Adipose tissue (tissue), 3 donors: Measurements from ENCODE around the gene FCER1G. TPM values are rescaled to one million over a fixed set of nuclear protein-coding genes. Genes with fewer than 3 reads are reported as not detected.
"Not testable (repeated sequence)": the region's sequence is repeated elsewhere in the genome, so short reads cannot be mapped to it uniquely, and the experiment has no call there.

Source experiments
- H3K27ac ChIP-seq: one replicate; pipeline ENCODE4 v1.5.1; 2013; ENCODE audit warnings: low read depth, low read length
- WGBS, 3 donors: extraction: QIAGEN DNeasy Blood & Tissue Kit; methylation state at CpG; one replicate each; pipeline ENCODE4 v1.1.7; 2013; 5-methylcytosine and 5-hydroxymethylcytosine counted together
- polyA plus RNA-seq, 3 donors: library from polyadenylated mRNA; stranded (reverse); fragments of 200-250 nt; gene quantifications; one replicate each; pipeline ENCODE4 v1.2.3, GENCODE V29; 2013
- donor health status: healthy with polysubstance abuse.
- donor health status: Bipolar disorder and iron deficiency.
- donor health status: healthy.

The FCER1G gene
- polyA plus RNA-seq, 3 donors, result 28.6 to 258 (median 227) TPM

DNA sequence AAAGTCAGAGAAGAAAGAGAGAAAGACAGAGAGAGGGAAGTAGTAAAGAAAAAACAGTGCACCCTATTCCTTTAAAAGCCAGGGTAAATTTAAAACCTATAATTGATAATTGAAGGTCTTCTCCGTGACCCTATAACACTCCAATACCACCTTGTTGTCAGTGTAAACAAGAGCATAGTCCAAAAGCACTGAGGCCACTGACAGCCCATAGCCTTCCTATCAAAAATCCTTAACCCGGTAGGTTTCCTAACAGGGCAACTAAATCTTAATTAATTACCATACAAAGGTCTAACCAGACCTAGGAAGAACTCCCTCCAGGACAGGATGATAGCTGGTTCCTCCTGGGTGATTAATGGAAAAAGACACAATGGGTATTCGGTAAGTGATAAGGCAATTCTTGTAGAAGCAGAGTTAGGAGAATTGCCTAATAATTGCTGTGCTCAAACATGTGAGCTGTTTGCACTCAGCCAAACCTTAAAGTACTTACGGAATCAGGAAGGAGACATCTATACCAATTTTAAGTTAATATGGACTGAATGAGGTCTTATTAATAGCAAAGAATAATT is 40.9 kb downstream of the FCER1G start:
- 79 to 84% (median 82%) methylated on average over 4 of the region's 4 CpGs for WGBS, 3 donors
- H3K27ac ChIP-seq, result not testable (repeated sequence)

DNA sequence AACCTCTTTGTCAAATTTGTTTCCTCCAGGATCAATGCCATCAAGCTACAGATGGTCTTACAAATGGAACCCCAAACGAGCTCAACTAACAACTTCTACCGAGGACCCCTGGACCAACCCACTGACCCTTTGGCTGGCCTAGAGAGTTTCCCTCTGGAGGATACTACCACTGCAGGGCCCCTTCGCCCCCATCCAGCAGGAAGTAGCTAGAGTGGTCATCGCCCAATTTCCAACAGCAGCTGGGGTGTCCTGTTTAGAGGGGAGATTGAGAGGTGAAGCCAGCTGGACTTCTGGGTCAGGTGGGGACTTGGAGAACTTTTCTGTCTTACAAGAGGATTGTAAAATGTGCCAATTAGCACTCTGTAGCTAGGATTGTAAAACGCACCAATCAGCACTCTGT is 42.0 kb downstream of the FCER1G start:
- WGBS, 3 donors, result 93 to 96% (median 94%) methylated on average over 5 of the region's 5 CpGs

DNA sequence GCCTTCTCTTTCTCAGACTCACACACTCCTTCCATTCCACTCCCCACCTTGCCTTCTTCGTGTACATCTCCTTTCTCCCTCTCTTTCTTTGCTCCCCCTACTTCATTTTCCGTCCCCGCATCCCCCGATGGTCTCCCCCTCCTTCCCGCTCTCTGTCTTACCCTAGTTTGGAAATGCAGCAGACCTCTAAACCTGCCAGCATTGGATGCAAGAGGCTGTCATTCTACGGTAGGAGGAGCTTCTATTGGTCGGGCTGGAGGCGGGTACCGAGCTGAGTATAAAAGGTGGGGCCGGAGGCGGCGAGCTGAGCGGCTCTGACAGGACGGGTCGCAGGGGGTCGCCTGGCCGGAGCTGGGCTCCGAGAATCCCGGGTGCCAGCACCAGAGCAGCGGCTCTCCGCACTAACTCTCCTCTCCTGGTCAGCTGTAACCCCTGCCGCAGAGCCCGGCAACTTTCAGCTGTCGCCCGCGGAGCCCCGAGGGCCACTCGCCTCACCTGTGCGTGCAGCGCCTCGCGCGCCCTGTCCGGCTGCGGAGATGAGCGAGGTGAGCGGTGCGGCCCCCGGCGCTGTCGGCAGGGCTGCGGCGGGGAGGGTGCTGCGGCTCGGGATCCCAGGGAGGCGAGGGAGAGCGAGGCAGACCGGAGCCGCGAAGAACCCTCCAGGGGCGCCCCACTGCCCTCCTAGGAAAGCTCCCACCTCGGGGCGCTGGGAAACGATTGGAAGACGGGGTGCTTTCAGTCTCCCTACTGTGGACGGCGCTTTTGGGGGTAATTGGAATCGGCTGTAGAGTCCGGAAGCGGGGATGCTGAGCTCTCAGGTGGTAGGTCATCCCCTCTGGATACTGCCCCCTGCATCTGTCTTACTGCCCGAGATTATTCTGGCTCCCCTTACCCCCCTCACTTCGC is 43.6 kb downstream of the FCER1G start, which contains the start of gene PCP4L1:
TSS of gene PCP4L1 (plus strand) at position 307 of the 906 bp plus-strand sequence. CDS start at position 537, 230 bp downstream.
- 3% methylated on average over 62 of the region's 62 CpGs for WGBS, 3 donors
- H3K27ac ChIP-seq, result no peak within 1 kb of the TSS

More for the DNA sequence above, 42.0 kb downstream of the FCER1G start:
- H3K27ac ChIP-seq, result not testable (repeated sequence)

DNA sequence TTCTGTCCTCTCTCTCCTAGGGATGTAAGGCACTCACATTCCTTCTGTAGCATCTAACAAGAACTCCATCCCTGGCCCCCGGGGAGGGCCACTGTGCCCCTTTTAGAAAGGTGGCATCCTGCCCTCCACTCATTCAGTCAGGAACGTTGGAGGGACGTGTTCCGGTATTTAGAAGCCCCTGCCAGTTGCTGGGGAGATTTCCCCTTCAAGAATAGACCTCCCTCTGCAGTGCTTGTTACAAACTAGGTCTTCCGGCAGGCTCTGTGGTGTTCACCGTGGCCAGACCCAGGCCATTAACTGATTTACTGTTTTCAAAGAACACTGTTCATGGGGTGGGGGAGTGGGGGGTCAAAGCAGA is 44.2 kb downstream of the FCER1G start:
- no peak overlapping the region for H3K27ac ChIP-seq
- 46 to 51% (median 50%) methylated on average over 6 of the region's 6 CpGs for WGBS, 3 donors

DNA sequence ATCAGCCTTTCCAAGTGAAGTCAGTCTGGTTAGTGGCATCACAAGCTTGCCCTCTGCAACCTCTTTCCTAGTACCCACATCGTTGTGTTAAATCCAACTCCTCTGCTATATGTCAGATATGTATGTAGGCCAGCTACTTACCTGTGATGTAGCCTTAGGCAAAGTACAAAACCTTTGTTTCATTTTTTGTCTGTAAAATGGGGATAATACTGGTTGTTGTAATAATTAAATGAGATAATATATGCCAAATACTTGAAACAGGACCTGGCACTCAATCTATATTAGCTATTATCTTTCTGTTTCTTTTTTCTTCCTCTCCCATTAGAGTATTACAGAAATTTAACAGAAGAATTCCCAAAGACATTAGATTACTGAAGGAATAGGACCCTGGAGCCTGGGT is 44.7 kb downstream of the FCER1G start:
- H3K27ac ChIP-seq, result no peak overlapping the region
- 73 to 79% (median 74%) methylated on average over 1 of the region's 1 CpG for WGBS, 3 donors

DNA sequence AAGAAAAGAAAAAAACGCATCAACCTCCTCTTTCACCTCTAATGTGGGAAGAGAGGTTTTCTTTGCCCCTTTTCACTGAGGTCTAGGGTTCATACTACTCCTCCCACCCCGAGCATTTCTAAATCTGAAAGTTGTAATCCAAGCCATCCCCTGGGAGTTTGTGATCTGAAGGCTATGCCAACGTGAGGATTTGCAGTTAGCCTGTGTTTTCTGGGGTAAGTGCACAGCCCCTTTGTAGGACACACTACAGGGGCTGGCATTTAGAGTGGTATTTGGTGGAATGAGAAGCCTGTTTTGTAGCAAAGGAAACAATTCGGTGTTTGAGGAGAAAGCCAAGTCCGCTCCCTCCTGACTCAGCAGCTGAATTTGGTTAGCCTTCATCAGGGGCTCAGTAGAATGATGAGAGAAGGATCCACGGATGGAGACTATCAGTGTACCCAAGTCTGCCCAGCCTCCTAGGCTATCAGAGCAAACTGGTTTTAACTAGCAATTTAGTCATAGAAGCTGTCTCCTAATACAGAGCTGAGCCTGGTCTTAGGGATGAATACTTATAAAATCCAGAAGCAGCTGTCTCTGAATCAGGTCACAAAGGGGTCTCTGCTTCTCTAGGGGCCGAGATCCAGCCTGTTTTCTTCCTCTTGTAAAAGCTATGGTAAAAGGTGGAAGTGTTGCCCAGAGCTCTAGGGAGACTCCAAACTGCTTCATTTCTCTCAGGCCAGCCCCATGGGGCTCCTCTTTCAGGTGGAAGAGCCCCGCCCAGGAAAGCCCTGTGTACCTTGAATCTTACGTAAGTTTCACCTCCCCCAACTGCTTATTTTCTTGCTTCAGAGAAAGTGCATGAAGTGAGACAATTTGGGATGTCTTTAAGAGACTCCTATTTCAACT is 45.5 kb downstream of the FCER1G start:
- H3K27ac ChIP-seq, result no peak overlapping the region
- WGBS, 3 donors, result 48 to 64% (median 49%) methylated on average over 9 of the region's 9 CpGs

DNA sequence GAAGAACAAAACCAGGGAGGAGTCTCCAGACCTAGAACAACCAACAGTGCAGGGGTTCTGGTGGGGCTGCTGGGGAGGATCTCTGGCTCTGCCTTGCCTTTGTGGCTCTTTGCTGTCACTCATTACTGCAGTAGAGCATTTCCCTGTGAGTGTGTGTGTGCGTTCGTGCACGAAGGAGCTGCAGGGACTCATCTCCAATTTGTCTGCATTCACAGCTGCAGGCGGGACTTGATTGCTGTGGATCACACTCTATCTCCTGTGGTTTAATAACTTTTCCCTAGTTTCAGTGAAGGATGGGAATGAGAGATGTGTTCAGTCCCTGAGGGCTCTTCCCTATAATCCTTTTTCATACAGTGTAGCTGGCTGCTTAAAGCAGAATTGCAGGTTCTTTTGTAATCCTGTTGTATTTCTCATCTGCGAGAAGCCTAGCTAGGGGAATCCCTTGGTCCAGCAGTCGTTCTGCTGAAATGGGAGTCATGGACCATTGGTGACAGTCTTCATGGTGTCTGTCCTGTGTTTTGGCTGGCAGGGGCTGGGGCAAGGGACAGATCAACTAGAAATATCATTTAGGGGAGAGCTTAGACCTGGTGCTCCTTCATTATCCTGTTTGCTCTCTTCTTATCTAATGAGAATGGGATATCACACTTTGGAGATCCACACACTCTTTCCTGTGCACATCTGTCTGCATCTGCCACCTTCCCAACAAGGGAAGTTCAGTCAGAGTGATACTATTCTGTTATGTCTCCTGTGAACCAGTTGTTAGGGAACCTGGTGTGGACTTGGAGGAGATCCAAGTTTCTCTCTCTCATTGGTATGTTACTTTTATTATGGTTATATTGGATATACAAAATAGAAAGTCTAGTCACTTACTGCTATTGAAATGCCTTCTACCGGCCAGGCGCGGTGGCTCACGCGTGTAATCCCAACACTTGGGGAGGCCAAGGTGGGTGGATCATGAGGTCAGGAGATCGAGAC is 46.5 kb downstream of the FCER1G start:
- H3K27ac ChIP-seq, result no peak overlapping the region
- 73 to 82% (median 79%) methylated on average over 12 of the region's 12 CpGs for WGBS, 3 donors

DNA sequence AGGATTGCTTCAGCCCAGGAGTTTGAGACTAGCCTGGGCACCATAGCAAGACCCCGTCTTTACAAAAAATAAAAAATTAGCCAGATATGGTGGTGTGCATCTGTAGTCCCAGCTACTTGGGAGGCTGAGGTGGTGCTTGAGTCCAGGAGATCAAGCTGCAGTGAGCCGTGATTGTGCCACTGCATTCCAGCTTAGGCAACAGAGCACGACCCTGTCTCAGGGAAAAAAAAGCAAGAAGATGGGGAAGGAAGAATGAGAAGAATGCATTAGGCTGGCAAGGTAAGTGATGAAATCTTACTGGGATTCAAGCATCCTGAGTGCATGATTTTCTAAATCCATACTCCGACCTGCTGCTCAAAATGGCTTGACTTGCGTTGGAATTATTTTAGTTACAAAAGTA is 50.2 kb downstream of the FCER1G start:
- 79 to 91% (median 80%) methylated on average over 5 of the region's 5 CpGs for WGBS, 3 donors
- no peak overlapping the region for H3K27ac ChIP-seq

DNA sequence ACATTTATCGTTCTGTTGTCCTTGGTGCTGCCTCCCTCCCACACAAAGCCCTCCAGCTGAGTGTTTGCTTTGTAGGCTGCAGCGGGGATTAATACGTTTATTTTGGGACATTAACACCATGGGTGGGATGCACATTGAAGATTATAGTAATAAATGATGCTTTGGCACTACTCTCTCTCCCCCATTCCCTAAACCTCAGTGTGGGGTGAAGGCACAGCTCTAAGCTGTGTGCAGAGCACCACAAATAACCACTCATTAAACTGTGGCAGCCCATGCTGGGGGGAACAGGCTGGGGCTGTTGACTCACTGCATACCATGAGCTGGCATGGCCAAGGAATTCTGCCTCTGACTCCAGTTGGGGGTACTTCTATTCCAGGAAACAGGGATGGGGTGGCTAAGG is 51.1 kb downstream of the FCER1G start:
- 24 to 65% (median 61%) methylated on average over 3 of the region's 3 CpGs for WGBS, 3 donors
- H3K27ac ChIP-seq, result no peak overlapping the region

DNA sequence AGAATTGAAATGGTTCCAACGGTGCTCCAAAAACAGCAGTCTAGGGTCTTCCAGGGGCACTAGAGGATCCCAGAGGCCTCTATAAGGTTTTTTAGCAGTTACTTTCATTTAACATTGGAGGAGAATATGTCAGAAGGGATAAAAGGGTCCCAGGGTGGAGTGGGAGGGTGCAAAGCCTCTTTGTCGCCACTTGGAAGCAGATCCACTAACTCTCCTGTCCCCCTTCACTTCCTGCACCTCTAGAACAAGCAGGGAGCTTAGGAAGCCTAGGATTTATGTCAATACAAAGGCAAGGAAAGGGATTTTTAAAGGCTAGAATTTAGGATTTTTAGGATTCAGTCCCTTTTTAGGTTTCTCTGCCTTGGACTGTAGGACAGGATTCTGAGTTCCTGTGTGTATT is 51.7 kb downstream of the FCER1G start:
- WGBS, 3 donors, result 61 to 81% (median 70%) methylated on average over 2 of the region's 2 CpGs
- no peak overlapping the region for H3K27ac ChIP-seq

DNA sequence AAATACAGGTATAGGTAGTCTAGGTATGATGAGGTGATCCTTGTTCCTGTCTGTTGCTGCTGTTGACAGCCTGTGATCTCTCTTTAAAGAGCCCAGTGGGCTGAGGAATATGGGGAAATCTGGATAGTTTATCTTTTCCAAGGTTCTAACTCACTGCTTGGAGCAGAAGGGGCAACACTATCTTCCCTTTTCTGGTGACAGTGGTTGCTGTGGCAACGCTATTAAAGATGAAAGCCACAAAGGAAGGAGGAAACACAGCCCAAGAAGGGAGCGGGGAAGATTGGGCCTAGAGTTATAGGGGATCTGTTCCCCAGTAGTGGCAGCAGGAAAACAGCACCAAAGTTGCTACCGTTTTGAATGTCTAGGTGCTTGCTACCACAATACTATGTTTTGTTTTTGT is 52.2 kb downstream of the FCER1G start:
- WGBS, 3 donors, result 48 to 79% (median 57%) methylated on average over 3 of the region's 3 CpGs
- no peak overlapping the region for H3K27ac ChIP-seq

Other genes with a start within 250 kb of the FCER1G start
- gene F11R, start 194.1 kb upstream of the FCER1G start, polyA plus RNA-seq, result 10 to 100 TPM; 18.3 to 33.9 (median 26.2) TPM
- 10 to 100 TPM; 33.7 to 78.1 (median 52.5) TPM for gene TSTD1, start 176.3 kb upstream of the FCER1G start, polyA plus RNA-seq
- 10 to 100 TPM; 35.0 to 54.3 (median 47.2) TPM for gene USF1, start 169.3 kb upstream of the FCER1G start, polyA plus RNA-seq
- 10 to 100 TPM in 1 of 3 donors, 1 to 10 TPM in 2; 2.3 to 10.8 (median 9.8) TPM for gene ARHGAP30, start 145.4 kb upstream of the FCER1G start, polyA plus RNA-seq
- gene NECTIN4, start 125.7 kb upstream of the FCER1G start, polyA plus RNA-seq, result 1 to 10 TPM in 1 of 3 donors, under 1 TPM in 1, not detected in 1; 0.52 to 3.3 TPM
- gene KLHDC9, start 116.9 kb upstream of the FCER1G start, polyA plus RNA-seq, result 1 to 10 TPM; 1.2 to 9.0 (median 1.5) TPM
- gene PFDN2, start 97.3 kb upstream of the FCER1G start, polyA plus RNA-seq, result 100 to 1,000 TPM in 2 of 3 donors, 10 to 100 TPM in 1; 53.0 to 201 (median 139) TPM
- 10 to 100 TPM; 23.7 to 48.1 (median 41.2) TPM for gene NIT1, start 97.2 kb upstream of the FCER1G start, polyA plus RNA-seq
- gene DEDD, start 82.6 kb upstream of the FCER1G start, polyA plus RNA-seq, result 10 to 100 TPM; 17.4 to 46.3 (median 29.7) TPM
- gene UFC1, start 61.3 kb upstream of the FCER1G start, polyA plus RNA-seq, result 100 to 1,000 TPM; 100 to 147 (median 131) TPM
- 10 to 100 TPM; 13.2 to 26.7 (median 18.8) TPM for gene USP21, start 55.8 kb upstream of the FCER1G start, polyA plus RNA-seq
- 10 to 100 TPM; 11.1 to 33.1 (median 16.2) TPM for gene PPOX, start 48.9 kb upstream of the FCER1G start, polyA plus RNA-seq
- 10 to 100 TPM; 23.7 to 36.1 (median 26.4) TPM for gene B4GALT3, start 37.8 kb upstream of the FCER1G start, polyA plus RNA-seq
- 100 to 1,000 TPM in 1 of 3 donors, 10 to 100 TPM in 1, 1 to 10 TPM in 1; 5.9 to 188 (median 37.3) TPM for gene ADAMTS4, start 16.2 kb upstream of the FCER1G start, polyA plus RNA-seq
- gene NDUFS2, start 12.9 kb upstream of the FCER1G start, polyA plus RNA-seq, result 100 to 1,000 TPM in 1 of 3 donors, 10 to 100 TPM in 2; 68.4 to 163 (median 86.3) TPM
- gene APOA2, start 8.3 kb downstream of the FCER1G start, polyA plus RNA-seq, result not detected
- 10 to 100 TPM in 2 of 3 donors, 1 to 10 TPM in 1; 3.8 to 12.6 (median 11.7) TPM for gene TOMM40L, start 10.8 kb downstream of the FCER1G start, polyA plus RNA-seq
- gene NR1I3, start 22.9 kb downstream of the FCER1G start, polyA plus RNA-seq, result under 1 TPM in 2 of 3 donors, not detected in 1; 0.21 to 0.22 TPM
- gene PCP4L1, start 43.5 kb downstream of the FCER1G start, polyA plus RNA-seq, result under 1 TPM in 2 of 3 donors, not detected in 1; 0.26 to 0.52 TPM
- 1 to 10 TPM; 1.2 to 3.5 (median 2.6) TPM for gene MPZ, start 94.7 kb downstream of the FCER1G start, polyA plus RNA-seq
- gene SDHC, start 99.1 kb downstream of the FCER1G start, polyA plus RNA-seq, result 100 to 1,000 TPM in 2 of 3 donors, 10 to 100 TPM in 1; 76.3 to 230 (median 151) TPM
- under 1 TPM in 2 of 3 donors, not detected in 1; 0.10 to 0.63 TPM for gene CFAP126, start 152.6 kb downstream of the FCER1G start, polyA plus RNA-seq